ENCODE measurements around the gene ASF1B. TPM values are rescaled to one million over a fixed set of nuclear protein-coding genes. Genes with fewer than 3 reads are reported as not detected.

The ASF1B gene
- total RNA-seq, 1 donor from 2014 or later = 71.8 TPM

Other genes with a start within 250 kb of the ASF1B start
- 8.3 and 9.8 TPM in 2 replicates for gene BRME1, start 230.5 kb downstream of the ASF1B start, total RNA-seq
- 36.3 and 37.0 TPM in 2 replicates for gene CC2D1A, start 230.4 kb downstream of the ASF1B start, total RNA-seq
- gene PODNL1, start 198.2 kb downstream of the ASF1B start, total RNA-seq = 0.10 and 0.42 TPM in 2 replicates
- gene DCAF15, start 184.1 kb downstream of the ASF1B start, total RNA-seq = 69.3 and 76.4 TPM in 2 replicates
- 15.9 and 16.2 TPM in 2 replicates for gene RFX1, start 130.3 kb downstream of the ASF1B start, total RNA-seq
- gene RLN3, start 108.4 kb downstream of the ASF1B start, total RNA-seq = not detected in 2 replicates
- 146 and 147 TPM in 2 replicates for gene IL27RA, start 104.8 kb downstream of the ASF1B start, total RNA-seq
- not detected in 2 replicates for gene PALM3, start 74.5 kb downstream of the ASF1B start, total RNA-seq
- gene MISP3, start 63.8 kb downstream of the ASF1B start, total RNA-seq = 1.5 and 1.8 TPM in 2 replicates
- gene C19orf67, start 50.8 kb downstream of the ASF1B start, total RNA-seq = 0.32 and 0.34 TPM in 2 replicates
- gene SAMD1, start 45.8 kb downstream of the ASF1B start, total RNA-seq = 68.7 and 68.8 TPM in 2 replicates
- gene PRKACA, start 18.8 kb downstream of the ASF1B start, total RNA-seq = 66.4 and 72.0 TPM in 2 replicates
- 7.6 and 8.1 TPM in 2 replicates for gene ADGRL1, start 69.6 kb upstream of the ASF1B start, total RNA-seq
- 218 and 221 TPM in 2 replicates for gene ADGRE5, start 244.9 kb upstream of the ASF1B start, total RNA-seq